CD4-positive, alpha-beta T cell treated with Interleukin-10 for 1 hour (primary cell): ENCODE results near the gene VAV2.
"Not testable (repeated sequence)": the region's sequence is repeated elsewhere in the genome, so short reads cannot be mapped to it uniquely, and the experiment has no call there.

Experiments used
- DNase-seq: peaks from one replicate; pipeline ENCODE4 v3.0.0-alpha.2; 2020

Gene VAV2

GRCh38 chr9:133996531-133997520 lies 4.7 kb upstream of the VAV2 start:
- no peak for DNase-seq

GRCh38 chr9:133995012-133995896 lies 3.1 kb upstream of the VAV2 start:
- DNase-seq: no peak

GRCh38 chr9:133994353-133995011 lies 2.4 kb upstream of the VAV2 start:
- DNase-seq: peak; percentile 72

GRCh38 chr9:133993635-133994253 lies 1.6 kb upstream of the VAV2 start:
- DNase-seq: no peak

GRCh38 chr9:133992780-133993634 lies 883 bp upstream of the VAV2 start:
- peak; percentile 75 for DNase-seq

- DNase-seq: peak; percentile 2
Measured at GRCh38 chr9:133991214-133991921, 756 bp downstream of the VAV2 start.

- no peak for DNase-seq
Measured at GRCh38 chr9:133990366-133991213, 1.5 kb downstream of the VAV2 start.

GRCh38 chr9:133989625-133990365 lies 2.3 kb downstream of the VAV2 start:
- DNase-seq: no peak

- not testable (repeated sequence) for DNase-seq
Measured at GRCh38 chr9:133988771-133989170, 3.4 kb downstream of the VAV2 start.

GRCh38 chr9:133987946-133988665 lies 4.0 kb downstream of the VAV2 start:
- no peak for DNase-seq

GRCh38 chr9:133987446-133987788 lies 4.7 kb downstream of the VAV2 start:
- no peak for DNase-seq

GRCh38 chr9:133986774-133987445 lies 5.2 kb downstream of the VAV2 start:
- no peak for DNase-seq

- DNase-seq: no peak
Measured at GRCh38 chr9:133986061-133986460, 6.1 kb downstream of the VAV2 start.

- no peak for DNase-seq
Measured at GRCh38 chr9:133982971-133983720, 9.0 kb downstream of the VAV2 start.

GRCh38 chr9:133981958-133982681 lies 10.0 kb downstream of the VAV2 start:
- no peak for DNase-seq

GRCh38 chr9:133981589-133981957 lies 10.6 kb downstream of the VAV2 start:
- DNase-seq: no peak
